ENCODE results near the gene GPR37.

GPR37 gene

GRCh38 chr7:124765401-124766352 lies at the start of gene GPR37:
GPR37 (minus strand) TSS chr7:124765792; CDS start chr7:124764976, 816 bp downstream.
- DNase-seq (ENCODE audit: low read depth in 2 of 2), result no peak

- no peak for DNase-seq (ENCODE audit: low read depth in 2 of 2)
Measured at GRCh38 chr7:124813994-124814798, 48.6 kb upstream of the GPR37 start.

- DNase-seq (ENCODE audit: low read depth in 2 of 2), result no peak
Measured at GRCh38 chr7:124812764-124813163, 47.2 kb upstream of the GPR37 start.

- DNase-seq (ENCODE audit: low read depth in 2 of 2), result no peak
Measured at GRCh38 chr7:124811341-124811740, 45.7 kb upstream of the GPR37 start.

- DNase-seq (ENCODE audit: low read depth in 2 of 2), result no peak
Measured at GRCh38 chr7:124810605-124811004, 45.0 kb upstream of the GPR37 start.

- no peak for DNase-seq (ENCODE audit: low read depth in 2 of 2)
Measured at GRCh38 chr7:124808206-124808605, 42.6 kb upstream of the GPR37 start.

GRCh38 chr7:124801330-124801895 lies 35.8 kb upstream of the GPR37 start:
- no peak for DNase-seq (ENCODE audit: low read depth in 2 of 2)

GRCh38 chr7:124800386-124800785 lies 34.8 kb upstream of the GPR37 start:
- DNase-seq (ENCODE audit: low read depth in 2 of 2), result no peak

GRCh38 chr7:124799448-124799847 lies 33.9 kb upstream of the GPR37 start:
- no peak for DNase-seq (ENCODE audit: low read depth in 2 of 2)

GRCh38 chr7:124796771-124797170 lies 31.2 kb upstream of the GPR37 start:
- no peak for DNase-seq (ENCODE audit: low read depth in 2 of 2)

- no peak for DNase-seq (ENCODE audit: low read depth in 2 of 2)
Measured at GRCh38 chr7:124792696-124793095, 27.1 kb upstream of the GPR37 start.

- no peak for DNase-seq (ENCODE audit: low read depth in 2 of 2)
Measured at GRCh38 chr7:124792002-124792401, 26.4 kb upstream of the GPR37 start.

GRCh38 chr7:124791426-124791825 lies 25.8 kb upstream of the GPR37 start:
- no peak for DNase-seq (ENCODE audit: low read depth in 2 of 2)

- DNase-seq (ENCODE audit: low read depth in 2 of 2), result no peak
Measured at GRCh38 chr7:124790645-124791044, 25.1 kb upstream of the GPR37 start.

GRCh38 chr7:124785994-124786393 lies 20.4 kb upstream of the GPR37 start:
- DNase-seq (ENCODE audit: low read depth in 2 of 2), result no peak

- peak; percentile 5 to 13 for DNase-seq (ENCODE audit: low read depth in 2 of 2)
Measured at GRCh38 chr7:124784879-124785818, 19.6 kb upstream of the GPR37 start.

- DNase-seq (ENCODE audit: low read depth in 2 of 2), result no peak
Measured at GRCh38 chr7:124783271-124783670, 17.7 kb upstream of the GPR37 start.

GRCh38 chr7:124781907-124782734 lies 16.5 kb upstream of the GPR37 start:
- DNase-seq (ENCODE audit: low read depth in 2 of 2), result no peak

GRCh38 chr7:124781418-124781817 lies 15.8 kb upstream of the GPR37 start:
- DNase-seq (ENCODE audit: low read depth in 2 of 2), result no peak

GRCh38 chr7:124780608-124781007 lies 15.0 kb upstream of the GPR37 start:
- no peak for DNase-seq (ENCODE audit: low read depth in 2 of 2)
